Stimulated activated CD8-positive, alpha-beta memory T cell treated with anti-CD3 and anti-CD28 coated beads, Interleukin-7, amount 100 ng/mL, for 48 hours (primary cell): ENCODE data around the gene DNAH7.

ENCODE experiments used
- DNase-seq, 2 donors: peaks; one replicate each; pipeline ENCODE4 v3.0.0-alpha.2; 2020; ENCODE audit warnings: low read depth in 1 of 2; ENCODE audit errors: extremely low read depth in 1 of 2

The DNAH7 gene

DNA sequence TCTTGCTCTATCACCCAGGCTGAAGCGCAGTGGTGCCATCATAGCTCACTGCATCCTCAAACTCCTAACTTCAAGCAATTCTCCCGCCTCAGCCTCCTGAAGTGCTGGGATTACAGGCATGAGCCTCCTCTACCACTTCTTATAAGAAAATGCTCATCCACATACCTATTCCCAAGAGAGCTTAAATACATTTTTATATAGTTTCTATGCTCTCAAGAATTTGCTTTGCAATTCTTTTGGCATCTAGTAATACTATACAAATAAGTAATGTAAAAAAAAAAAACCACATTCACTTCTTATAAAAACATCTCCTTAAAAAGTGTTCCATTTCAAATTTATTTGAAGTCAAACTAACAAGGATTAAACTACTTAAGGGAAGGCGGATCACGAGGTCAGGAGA lies 197.3 kb downstream of the DNAH7 start:
- no peak for DNase-seq

GRCh38 chr2:195864316-195864715 lies 204.3 kb downstream of the DNAH7 start:
- DNase-seq = no peak

DNA sequence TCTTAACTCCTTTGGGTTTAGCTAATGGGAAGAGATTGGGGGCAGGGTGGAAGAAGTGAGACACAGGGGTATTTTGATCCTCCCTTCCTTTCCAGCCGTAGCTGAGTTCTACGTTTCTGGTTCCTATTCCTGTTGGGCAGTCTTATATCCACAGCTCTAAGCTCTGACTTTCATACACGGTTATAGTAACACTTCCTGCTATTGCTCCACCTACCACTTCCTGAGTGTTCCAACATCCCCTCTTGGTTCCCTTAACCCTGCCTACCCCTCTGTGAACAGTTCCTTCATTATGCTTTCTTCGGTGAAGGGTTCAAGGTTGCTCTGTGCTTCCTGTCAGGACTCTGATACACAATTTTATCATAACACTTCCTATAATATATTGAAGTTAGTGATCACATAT lies 205.1 kb downstream of the DNAH7 start:
- no peak for DNase-seq

DNA sequence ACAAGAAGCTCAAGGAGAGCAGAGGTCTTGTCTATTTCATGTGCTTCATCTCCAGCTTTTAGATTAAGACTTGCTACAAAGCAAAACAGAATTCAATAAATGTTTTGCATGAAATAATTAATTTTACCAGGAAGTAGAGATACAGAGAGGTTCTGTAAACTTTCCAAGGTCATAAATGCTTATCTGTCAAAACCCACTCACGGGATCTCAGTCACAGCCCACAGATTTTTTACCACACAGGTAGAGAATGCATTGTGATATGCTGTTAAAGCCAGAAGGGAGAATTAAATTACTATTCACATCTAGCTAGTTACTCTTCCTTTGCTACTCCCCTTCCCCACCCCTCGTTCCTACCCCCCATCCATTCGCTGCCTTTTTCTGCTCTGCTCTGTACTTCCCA lies 205.5 kb downstream of the DNAH7 start:
- no peak for DNase-seq

- DNase-seq = no peak
These were observed 206.8 kb downstream of the DNAH7 start for GRCh38 chr2:195861821-195862220.

DNA sequence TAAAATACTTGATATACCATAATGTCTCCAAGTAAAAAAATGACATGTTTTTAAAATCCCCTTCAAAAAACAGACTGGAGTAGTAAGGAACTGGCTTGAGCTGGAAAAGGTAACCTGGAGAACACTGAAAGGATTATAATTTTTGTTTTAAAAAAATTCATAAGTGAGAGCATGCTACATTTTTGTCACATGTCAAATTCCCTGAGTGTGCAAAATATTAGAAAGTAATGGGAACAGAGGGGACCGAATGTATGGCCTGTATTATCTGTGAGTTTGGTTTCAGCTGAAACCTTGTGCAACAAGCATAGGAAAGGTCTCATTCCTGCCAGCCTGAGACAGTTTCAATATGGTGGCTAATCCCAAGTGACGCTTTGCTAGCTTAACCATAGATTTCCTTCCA lies 209.1 kb downstream of the DNAH7 start:
- DNase-seq = no peak

DNA sequence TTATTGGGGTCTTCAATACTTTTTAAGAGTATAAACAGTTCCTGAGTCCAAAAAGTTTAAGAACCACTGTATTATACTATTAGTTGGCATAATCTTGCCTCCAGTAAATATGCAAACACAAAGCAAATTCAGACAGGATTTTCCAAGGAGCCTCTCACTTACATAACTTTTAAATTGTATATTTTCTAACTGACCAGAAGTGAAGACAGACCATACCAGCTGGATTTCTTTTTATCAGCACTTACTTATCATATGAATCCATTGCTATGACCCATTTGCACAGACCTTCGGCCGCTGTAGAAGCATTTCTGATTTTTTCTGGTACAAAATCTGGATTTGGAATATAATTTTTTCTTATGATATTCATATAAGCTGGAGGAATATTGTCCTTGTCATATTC lies 211.5 kb downstream of the DNAH7 start:
- DNase-seq = no peak

- DNase-seq = no peak
These were observed 217.9 kb downstream of the DNAH7 start for GRCh38 chr2:195850764-195851163.

DNA sequence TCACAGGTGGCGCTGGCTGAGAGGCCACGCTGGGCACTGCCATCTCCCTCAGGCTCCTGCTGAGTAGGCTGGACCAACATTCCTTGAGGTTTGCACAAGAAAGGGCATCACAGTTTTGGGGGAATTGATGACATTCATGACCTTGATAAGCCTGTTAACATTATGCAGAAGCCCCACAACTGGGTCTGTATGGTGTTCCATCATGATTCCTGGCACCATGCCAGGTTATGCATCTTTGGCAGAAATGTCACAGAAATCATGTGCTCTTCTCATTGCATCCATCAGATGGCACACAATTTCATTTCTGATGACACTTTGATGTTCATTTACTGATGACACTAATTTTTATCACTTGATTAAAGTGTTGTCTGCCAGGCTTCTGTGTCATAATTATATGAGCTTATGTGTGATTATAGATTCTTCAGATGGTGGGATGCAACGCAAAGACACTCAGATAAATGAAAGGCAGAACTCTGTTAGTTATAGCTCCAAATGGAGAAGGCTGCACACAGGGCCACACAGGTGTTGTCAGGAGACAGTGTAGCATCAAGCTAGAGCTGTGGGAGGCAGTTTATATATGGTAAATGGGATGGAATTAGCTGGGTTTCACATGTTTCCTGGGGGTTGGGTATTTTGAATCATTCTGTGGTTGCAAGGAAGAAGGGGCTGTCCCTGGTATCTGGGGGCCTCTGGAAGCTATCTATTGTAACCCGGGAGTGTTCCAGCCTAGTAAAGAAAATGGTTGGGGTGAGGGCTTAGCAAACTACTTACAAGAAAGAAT lies 220.3 kb downstream of the DNAH7 start:
- DNase-seq = no peak

DNA sequence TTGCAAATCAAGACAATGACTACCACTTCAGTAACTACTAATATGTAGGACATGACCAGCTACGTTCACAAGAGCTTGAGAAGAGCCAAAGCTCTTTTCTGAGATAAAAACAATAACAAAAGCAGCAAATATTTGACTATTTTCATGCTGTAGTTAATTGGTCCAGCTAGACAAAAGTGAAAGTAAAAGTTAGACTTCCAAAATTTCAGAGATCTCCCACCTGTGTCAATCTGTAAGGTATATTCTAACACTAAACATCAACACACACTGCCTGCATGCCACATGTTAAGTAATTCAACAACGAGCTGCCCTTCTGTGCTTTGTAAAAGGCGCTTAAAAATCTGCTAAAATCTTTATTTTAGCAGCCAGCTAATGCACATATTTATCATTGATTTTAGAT lies 225.7 kb downstream of the DNAH7 start:
- no peak for DNase-seq

- DNase-seq = no peak
These were observed 230.6 kb downstream of the DNAH7 start for GRCh38 chr2:195838002-195838401.

GRCh38 chr2:195836002-195836401 lies 232.6 kb downstream of the DNAH7 start:
- DNase-seq = no peak

GRCh38 chr2:195834836-195835235 lies 233.8 kb downstream of the DNAH7 start:
- DNase-seq = no peak

- DNase-seq = no peak
These were observed 237.4 kb downstream of the DNAH7 start for GRCh38 chr2:195830968-195831950.

GRCh38 chr2:195824478-195824877 lies 244.2 kb downstream of the DNAH7 start:
- DNase-seq = no peak

- DNase-seq = no peak
These were observed 245.4 kb downstream of the DNAH7 start for GRCh38 chr2:195823206-195823605.

- no peak for DNase-seq
These were observed 247.1 kb downstream of the DNAH7 start for GRCh38 chr2:195821566-195821932.

- DNase-seq = no peak
These were observed 247.6 kb downstream of the DNAH7 start for GRCh38 chr2:195820867-195821565.

DNA sequence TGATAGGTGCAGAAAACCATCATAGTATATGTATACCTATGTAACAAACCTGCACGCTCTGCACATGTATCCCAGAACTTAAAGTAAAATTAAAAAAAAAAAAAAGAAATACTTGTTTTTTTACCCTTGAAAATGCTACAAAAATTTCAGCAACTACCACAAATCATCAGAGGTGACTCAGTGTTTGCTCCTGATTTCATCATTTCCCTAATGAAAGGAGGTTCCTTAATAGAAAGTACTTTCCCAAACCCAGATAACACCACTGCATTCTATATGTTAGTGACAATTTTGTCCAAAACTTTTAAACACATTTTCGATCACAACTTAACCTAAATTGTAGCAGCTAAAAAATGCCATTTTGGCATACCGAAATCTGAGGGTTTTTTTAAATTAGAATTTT lies 248.3 kb downstream of the DNAH7 start:
- DNase-seq = no peak

DNA sequence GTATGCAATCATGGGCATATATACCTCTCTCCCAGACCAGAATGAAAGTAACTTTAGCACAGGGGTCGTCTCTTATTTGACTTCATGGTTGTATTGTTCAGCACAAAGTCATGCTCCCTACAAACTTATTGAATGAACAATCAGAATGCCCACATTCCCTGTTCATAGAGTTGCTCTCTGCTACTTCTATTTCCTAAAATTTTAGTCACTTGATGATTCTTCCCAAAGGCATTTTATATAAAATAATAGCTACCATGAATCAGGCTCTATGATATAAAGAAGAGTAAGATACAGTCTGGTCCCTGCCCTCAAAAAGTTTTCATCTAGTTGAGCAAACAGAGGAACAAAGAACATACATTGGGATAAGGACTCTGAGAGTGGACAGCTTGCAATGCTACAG lies 249.4 kb downstream of the DNAH7 start:
- no peak for DNase-seq

DNA sequence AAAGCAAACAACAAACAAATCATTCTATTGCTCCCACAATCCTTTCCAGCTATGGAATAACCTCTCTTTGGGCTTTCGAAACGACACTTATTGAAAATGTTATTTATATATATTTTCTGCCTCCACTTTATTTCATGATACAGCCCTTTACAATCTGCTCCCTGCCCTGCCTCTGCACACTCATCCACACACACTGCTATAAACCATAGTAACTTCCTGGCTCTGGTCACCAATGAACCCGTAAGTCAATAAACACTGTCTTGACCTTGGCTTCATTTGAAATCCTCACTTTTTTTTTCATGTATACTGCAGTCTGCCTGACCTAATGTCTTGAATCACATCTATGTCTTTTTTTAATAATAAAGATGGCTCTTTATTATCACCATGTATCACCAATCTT lies 250.1 kb downstream of the DNAH7 start:
- no peak for DNase-seq
